HepG2 (cell line): ENCODE results near the gene MAPK7. TPM values are rescaled to one million over a fixed set of nuclear protein-coding genes. Genes with fewer than 3 reads are reported as not detected.

ENCODE experiments used
- ATAC-seq: fragments of 200-7000 bp; cut with Tn5 transposase; 3 replicates; pipeline ENCODE4 v1.9.1; 2020; ENCODE audit warnings: mild to moderate bottlenecking, moderate library complexity
- BruUV-seq: library from RNA; stranded (reverse); fragments of 400-500 nt; replicated peaks from 2 replicates; lab custom pipeline; 2021; lab: Mats Ljungman, UMichigan
- CTCF ChIA-PET: fragments of 300-600 bp; formaldehyde crosslinking; extraction: SDS; loops from one replicate; lab custom pipeline; 2021; ENCODE audit warnings: low total read pairs, inconsistent platforms, low intra/inter-chr PET ratio; lab: Yijun Ruan, JAX
- POLR2A ChIA-PET: fragments of 350-600 bp; sonication (Branson Sonifier 250); formaldehyde crosslinking; loops from one replicate; lab custom pipeline; 2020; ENCODE audit warnings: antibody characterized with exemption, inconsistent platforms; lab: Yijun Ruan, JAX
- DNase-seq: peaks from one replicate; pipeline ENCODE4 v3.0.0-alpha.2; 2015; ENCODE audit warnings: low spot score
- FAIRE-seq: peaks from 3 replicates; lab custom pipeline; 2011; peaks lifted over from hg19 to GRCh38; lab: Jason Lieb, UNC
- H2AFZ ChIP-seq: one replicate; pipeline ENCODE4 v1.6.1; 2011; ENCODE audit warnings: low read length, inconsistent platforms
- H3K27ac ChIP-seq: fragments of 300-600 bp; 3 replicates; pipeline ENCODE4 v1.8.0; 2011; ENCODE audit warnings: mixed run types, mild to moderate bottlenecking, mixed read lengths, low read length, inconsistent platforms; ENCODE audit not compliant: insufficient read depth; ENCODE audit errors: extremely low read length
- H3K27me3 ChIP-seq, 2 experiments: fragments of 200-600 bp in 1 of 2; 2 replicates in 1 of 2; 3 replicates in 1 of 2; pipeline versions ENCODE4 v1.6.0 to v1.8.0; 2011; ENCODE audit warnings: low read length in 2 of 2, mild to moderate bottlenecking in 2 of 2, moderate library complexity in 2 of 2, inconsistent platforms in 1 of 2; ENCODE audit not compliant: insufficient read depth in 2 of 2, control insufficient read depth in 1 of 2
- H3K36me3 ChIP-seq, 2 experiments: fragments of 200-600 bp in 1 of 2; replicated peaks in 1 of 2; 2 replicates in 1 of 2; 3 replicates in 1 of 2; pipeline versions ENCODE4 v1.5.1 to v1.8.0; 2011; ENCODE audit warnings: low read length in 2 of 2, inconsistent platforms in 1 of 2; ENCODE audit not compliant: insufficient read depth in 2 of 2, control insufficient read depth in 1 of 2
- H3K4me1 ChIP-seq: 2 replicates; pipeline ENCODE4 v1.5.1; 2012; ENCODE audit warnings: low read length, inconsistent platforms; ENCODE audit not compliant: insufficient read depth
- H3K4me2 ChIP-seq: 2 replicates; pipeline ENCODE4 v1.6.0; 2011; ENCODE audit warnings: low read depth, low read length, inconsistent platforms
- H3K4me3 ChIP-seq, 3 experiments: fragments of 200-600 bp in 1 of 3; sonication (generic), shearing (Covaris generic) in 1 of 3; replicated peaks in 1 of 3; 2 replicates each; pipeline ENCODE4 v1.5.1; 2011 to 2016; ENCODE audit warnings: low read length in 3 of 3, inconsistent platforms in 2 of 3, low read depth in 2 of 3, mild to moderate bottlenecking in 2 of 3, control low read depth in 1 of 3, mixed read lengths in 1 of 3; ENCODE audit not compliant: insufficient read depth in 1 of 3
- H3K79me2 ChIP-seq: one replicate; pipeline ENCODE4 v1.6.1; 2011; ENCODE audit warnings: low read length, inconsistent platforms; ENCODE audit not compliant: insufficient read depth
- H3K9ac ChIP-seq: 2 replicates; pipeline ENCODE4 v1.6.0; 2011; ENCODE audit warnings: mild to moderate bottlenecking, low read depth, low read length, inconsistent platforms; ENCODE audit not compliant: insufficient read depth
- H3K9me3 ChIP-seq: 2 replicates; pipeline ENCODE4 v1.5.1; 2012; ENCODE audit warnings: mild to moderate bottlenecking, low read length
- H4K20me1 ChIP-seq: 2 replicates; pipeline ENCODE4 v1.6.0; 2011; ENCODE audit warnings: inconsistent platforms, mild to moderate bottlenecking, low read length, moderate library complexity; ENCODE audit not compliant: insufficient read depth
- AHDC1 ChIP-seq: sonication (generic); formaldehyde crosslinking; IDR thresholded peaks from 2 replicates; pipeline ENCODE4 v1.5.1; 2020; ENCODE audit warnings: mild to moderate bottlenecking, missing genetic modification reagents, borderline replicate concordance
- BRCA1 ChIP-seq: sonication (generic); formaldehyde crosslinking; IDR thresholded peaks from 2 replicates; pipeline ENCODE4 v1.4.0; 2020; ENCODE audit warnings: missing genetic modification reagents
- CHCHD3 ChIP-seq: sonication (generic); formaldehyde crosslinking; IDR thresholded peaks from 2 replicates; pipeline ENCODE4 v1.8.0; 2022; ENCODE audit warnings: mild to moderate bottlenecking, missing genetic modification reagents, moderate library complexity
- E2F5 ChIP-seq: sonication (generic); formaldehyde crosslinking; conservative IDR thresholded peaks from 2 replicates; pipeline ENCODE4 v1.4.0; 2020; ENCODE audit warnings: missing genetic modification reagents
- MIER2 ChIP-seq: IDR thresholded peaks from 2 replicates; pipeline ENCODE4 v1.6.1; 2016; ENCODE audit warnings: missing biosample characterization, missing genetic modification reagents
- NFKB2 ChIP-seq: sonication (generic); formaldehyde crosslinking; IDR thresholded peaks from 2 replicates; pipeline ENCODE4 v1.4.0; 2020; ENCODE audit warnings: missing genetic modification reagents, borderline replicate concordance
- RERE ChIP-seq: IDR thresholded peaks from 2 replicates; pipeline ENCODE4 v1.6.1; 2016; ENCODE audit warnings: low read depth, missing genetic modification reagents, missing compliant biosample characterization
- TERF1 ChIP-seq: sonication (generic); formaldehyde crosslinking; IDR thresholded peaks from 2 replicates; pipeline ENCODE4 v1.8.0; 2022; ENCODE audit warnings: mild to moderate bottlenecking, missing genetic modification reagents, moderate library complexity
- ZNF362 ChIP-seq: sonication (generic); formaldehyde crosslinking; IDR thresholded peaks from 2 replicates; pipeline ENCODE4 v1.4.0; 2020; ENCODE audit warnings: missing genetic modification reagents, mild to moderate bottlenecking, borderline replicate concordance
- WGBS: methylation state at CpG from one replicate; pipeline ENCODE4 v1.1.6; 2017; ENCODE audit warnings: low lambda C conversion rate; 5-methylcytosine and 5-hydroxymethylcytosine counted together
- in situ Hi-C: cut with HindIII; loops from 2 replicates; pipeline ENCODE4 v1.10.0; 2017; ENCODE audit warnings: low pct_unique_long_range_greater_than_20kb; ENCODE audit not compliant: extremely low pct_ligation_motif_present
- intact Hi-C: fragments of 100-400 bp; cut with micrococcal nuclease; formaldehyde crosslinking; loops from one replicate; pipeline ENCODE4 v1.10.0; 2022; ENCODE audit not compliant: unreplicated experiment
- polyA plus RNA-seq, 8 experiments: library from polyadenylated mRNA; depleted of rRNA in 3 of 8; stranded (reverse) in 7 of 8; unstranded in 1 of 8; fragments of >200 nt; fragmentation: Illumina TruSeq in 4 of 8; extraction: Trizol in 4 of 8; gene quantifications; 2 replicates each; pipeline versions ENCODE4 v1.2.1 to v1.2.3, GENCODE V29; 2011 to 2016; ENCODE audit warnings: low read depth in 4 of 8, missing spikeins in 1 of 8, mixed read lengths in 1 of 8; ENCODE audit not compliant: insufficient read depth in 1 of 8
- total RNA-seq, 5 experiments: library from RNA; depleted of rRNA; stranded (reverse); fragments of >200 nt; fragmentation: Illumina TruSeq; extraction: Trizol; gene quantifications; 2 replicates each; pipeline ENCODE4 v1.2.3, GENCODE V29; 2016; ENCODE audit warnings: low read depth in 1 of 5

MAPK7 gene
- total and polyA plus RNA-seq, 2 of the 13 experiments (the other 11 are each of a cell fraction or from before 2014, with no cell fraction given): 2.9 to 5.9 TPM

GRCh38 chr17:19337712-19338023, 40.6 kb upstream of the MAPK7 start:
- in situ Hi-C loops: no loop called here
- H4K20me1 ChIP-seq: no peaks in the 10 kb centered on the region
- peaks cover 35% of the 10 kb centered on the region for H3K4me1 ChIP-seq
- peak overlapping the region; percentile 78 for H3K4me2 ChIP-seq
- peak overlapping the region; percentile 69 for H3K9ac ChIP-seq
- ATAC-seq (no peak), FAIRE-seq (no peak), DNase-seq (peak; percentile 41)
- no peaks in the 10 kb centered on the region for H3K79me2 ChIP-seq
- BruUV-seq: TSS peak; percentile 65
- peak overlapping the region; percentile 94 for H3K27ac ChIP-seq
- H3K4me3 ChIP-seq: peak overlapping the region; percentile 2 to 61 (median 11); a peak in 3 of 6 replicates
- no peaks in the 10 kb centered on the region for H3K27me3 ChIP-seq
- H3K36me3 ChIP-seq: no peaks in the 10 kb centered on the region
- H3K9me3 ChIP-seq: no peaks in the 10 kb centered on the region
- no peak overlapping the region for H2AFZ ChIP-seq
- ChIA-PET CTCF (interaction anchor here (0.6 to 3.1 kb wide), 3 partner anchors 21 to 109 kb away, joined by 3 to 21 read pairs (median 9); partner anchors contain the start of gene B9D1), POLR2A (interaction anchor here (1.0 to 2.9 kb wide), 16 partner anchors 9 to 200 kb away, joined by 3 to 42 read pairs (median 7); partner anchors contain the start of genes B9D1 and MAPK7)
- 0% methylated on average over 2 of the region's 2 CpGs for WGBS
- intact Hi-C loops: no loop called here
- TF ChIP-seq AHDC1 (CRISPR knock-in tag) (no peak), E2F5 (CRISPR knock-in tag) (no peak), CHCHD3 (CRISPR knock-in tag) (no peak), BRCA1 (CRISPR knock-in tag) (0 out of 2 replicates have a peak, but pooled peaks have one; percentile 16), ZNF362 (CRISPR knock-in tag) (no peak), NFKB2 (CRISPR knock-in tag) (no peak), TERF1 (CRISPR knock-in tag) (no peak), RERE (CRISPR knock-in tag) (no peak), MIER2 (CRISPR knock-in tag) (no peak)
